Measurements from ENCODE around the gene CNTNAP2.

Gene CNTNAP2

GRCh38 chr7:146346096-146346495, 229.5 kb downstream of the CNTNAP2 start:
- Histone ChIP-seq H3K9me3 (ENCODE audit: insufficient read depth, low read depth, low read length) (no peaks in the 10 kb centered on the region), H4K12ac (ENCODE audit: low read depth, low read length) (no peak overlapping the region), H3K27ac (ENCODE audit: low read depth, low read length) (no peak overlapping the region), H2AK5ac (ENCODE audit: low read length) (no peak overlapping the region), H2BK5ac (ENCODE audit: low read depth, low read length, poor library complexity) (no peak overlapping the region), H3K4me3 (ENCODE audit: low read depth, low read length) (no peak overlapping the region), H3K9ac (ENCODE audit: low read length) (no peak overlapping the region), H2BK120ac (ENCODE audit: insufficient read depth, low read length, poor library complexity) (no peak overlapping the region), H2BK12ac (ENCODE audit: low read length) (no peak overlapping the region), H3K79me1 (ENCODE audit: low read length) (no peaks in the 10 kb centered on the region), H3K36me3 (ENCODE audit: control insufficient read depth in 1 of 2, insufficient read depth in 2 of 2, low read length in 2 of 2) (no peaks in the 10 kb centered on the region), H2AFZ (ENCODE audit: insufficient read depth, low read length, poor library complexity) (no peak overlapping the region), H3K23ac (ENCODE audit: low read length) (no peak overlapping the region), H3K27me3 (ENCODE audit: insufficient read depth, low read length) (no peaks in the 10 kb centered on the region), H4K91ac (ENCODE audit: low read depth, low read length) (no peak overlapping the region), H3K4ac (ENCODE audit: low read depth, low read length) (no peak overlapping the region), H3K18ac (ENCODE audit: low read length) (no peak overlapping the region), H3K79me2 (ENCODE audit: control insufficient read depth, insufficient read depth, low read length, poor library complexity) (no peaks in the 10 kb centered on the region), H3K14ac (ENCODE audit: low read length) (no peak overlapping the region), H3K4me1 (ENCODE audit: control insufficient read depth in 1 of 2, insufficient read depth in 2 of 2, low read length in 2 of 2) (no peaks in the 10 kb centered on the region), H4K8ac (ENCODE audit: low read depth, low read length) (no peak overlapping the region), H3K4me2 (ENCODE audit: low read length) (no peak overlapping the region)
- no peak for DNase-seq
- WGBS (ENCODE audit: extremely low coverage, insufficient coverage, insufficient read length), result no CpG with 5 or more reads among the region's 5 CpGs

- no peak overlapping the region for H2BK12ac ChIP-seq (ENCODE audit: low read length)
- H4K8ac ChIP-seq (ENCODE audit: low read depth, low read length), result no peak overlapping the region
- no peak overlapping the region for H3K4ac ChIP-seq (ENCODE audit: low read depth, low read length)
- H2AK5ac ChIP-seq (ENCODE audit: low read length), result no peak overlapping the region
- H3K79me1 ChIP-seq (ENCODE audit: low read length), result no peaks in the 10 kb centered on the region
- H2BK5ac ChIP-seq (ENCODE audit: low read depth, low read length, poor library complexity), result no peak overlapping the region
- no peak overlapping the region for H3K9ac ChIP-seq (ENCODE audit: low read length)
- no peak overlapping the region for H4K12ac ChIP-seq (ENCODE audit: low read depth, low read length)
- WGBS (ENCODE audit: extremely low coverage, insufficient coverage, insufficient read length), result no CpG with 5 or more reads among the region's 1 CpG
- no peak overlapping the region for H2AFZ ChIP-seq (ENCODE audit: insufficient read depth, low read length, poor library complexity)
- DNase-seq, result no peak
- H3K4me3 ChIP-seq (ENCODE audit: low read depth, low read length), result no peak overlapping the region
- H3K14ac ChIP-seq (ENCODE audit: low read length), result no peak overlapping the region
- no peak overlapping the region for H3K18ac ChIP-seq (ENCODE audit: low read length)
- no peaks in the 10 kb centered on the region for H3K79me2 ChIP-seq (ENCODE audit: control insufficient read depth, insufficient read depth, low read length, poor library complexity)
- no peaks in the 10 kb centered on the region for H3K36me3 ChIP-seq (ENCODE audit: control insufficient read depth in 1 of 2, insufficient read depth in 2 of 2, low read length in 2 of 2)
- H3K4me2 ChIP-seq (ENCODE audit: low read length), result no peak overlapping the region
- H3K9me3 ChIP-seq (ENCODE audit: insufficient read depth, low read depth, low read length), result no peaks in the 10 kb centered on the region
- no peak overlapping the region for H2BK120ac ChIP-seq (ENCODE audit: insufficient read depth, low read length, poor library complexity)
- H3K27me3 ChIP-seq (ENCODE audit: insufficient read depth, low read length), result no peaks in the 10 kb centered on the region
- H3K23ac ChIP-seq (ENCODE audit: low read length), result no peak overlapping the region
- H3K4me1 ChIP-seq (ENCODE audit: control insufficient read depth in 1 of 2, insufficient read depth in 2 of 2, low read length in 2 of 2), result no peaks in the 10 kb centered on the region
- no peak overlapping the region for H3K27ac ChIP-seq (ENCODE audit: low read depth, low read length)
- no peak overlapping the region for H4K91ac ChIP-seq (ENCODE audit: low read depth, low read length)
Observed at GRCh38 chr7:146355216-146355615, 238.6 kb downstream of the CNTNAP2 start.

- Histone ChIP-seq H3K9ac (ENCODE audit: low read length) (no peak overlapping the region), H4K12ac (ENCODE audit: low read depth, low read length) (no peak overlapping the region), H3K27ac (ENCODE audit: low read depth, low read length) (no peak overlapping the region), H2AK5ac (ENCODE audit: low read length) (no peak overlapping the region), H3K14ac (ENCODE audit: low read length) (no peak overlapping the region), H3K9me3 (ENCODE audit: insufficient read depth, low read depth, low read length) (no peaks in the 10 kb centered on the region), H3K4me1 (ENCODE audit: control insufficient read depth in 1 of 2, insufficient read depth in 2 of 2, low read length in 2 of 2) (no peaks in the 10 kb centered on the region), H2BK120ac (ENCODE audit: insufficient read depth, low read length, poor library complexity) (no peak overlapping the region), H3K27me3 (ENCODE audit: insufficient read depth, low read length) (no peaks in the 10 kb centered on the region), H3K79me1 (ENCODE audit: low read length) (no peaks in the 10 kb centered on the region), H3K18ac (ENCODE audit: low read length) (no peak overlapping the region), H2AFZ (ENCODE audit: insufficient read depth, low read length, poor library complexity) (no peak overlapping the region), H2BK5ac (ENCODE audit: low read depth, low read length, poor library complexity) (no peak overlapping the region), H3K79me2 (ENCODE audit: control insufficient read depth, insufficient read depth, low read length, poor library complexity) (no peaks in the 10 kb centered on the region), H3K4me3 (ENCODE audit: low read depth, low read length) (no peak overlapping the region), H3K36me3 (ENCODE audit: control insufficient read depth in 1 of 2, insufficient read depth in 2 of 2, low read length in 2 of 2) (no peaks in the 10 kb centered on the region), H3K4me2 (ENCODE audit: low read length) (no peak overlapping the region), H3K23ac (ENCODE audit: low read length) (no peak overlapping the region), H4K91ac (ENCODE audit: low read depth, low read length) (no peak overlapping the region), H2BK12ac (ENCODE audit: low read length) (no peak overlapping the region), H3K4ac (ENCODE audit: low read depth, low read length) (no peak overlapping the region), H4K8ac (ENCODE audit: low read depth, low read length) (no peak overlapping the region)
- no peak for DNase-seq
- WGBS (ENCODE audit: extremely low coverage, insufficient coverage, insufficient read length), result no CpG with 5 or more reads among the region's 2 CpGs
Observed at GRCh38 chr7:146359176-146359575, 242.6 kb downstream of the CNTNAP2 start.

- H3K9me3 ChIP-seq (ENCODE audit: insufficient read depth, low read depth, low read length), result no peaks in the 10 kb centered on the region
- no peak overlapping the region for H2BK120ac ChIP-seq (ENCODE audit: insufficient read depth, low read length, poor library complexity)
- no CpG with 5 or more reads among the region's 2 CpGs for WGBS (ENCODE audit: extremely low coverage, insufficient coverage, insufficient read length)
- no peaks in the 10 kb centered on the region for H3K79me1 ChIP-seq (ENCODE audit: low read length)
- H2AFZ ChIP-seq (ENCODE audit: insufficient read depth, low read length, poor library complexity), result no peak overlapping the region
- no peak overlapping the region for H2AK5ac ChIP-seq (ENCODE audit: low read length)
- no peak overlapping the region for H3K18ac ChIP-seq (ENCODE audit: low read length)
- no peak overlapping the region for H4K8ac ChIP-seq (ENCODE audit: low read depth, low read length)
- no peaks in the 10 kb centered on the region for H3K27me3 ChIP-seq (ENCODE audit: insufficient read depth, low read length)
- H3K4ac ChIP-seq (ENCODE audit: low read depth, low read length), result no peak overlapping the region
- H3K79me2 ChIP-seq (ENCODE audit: control insufficient read depth, insufficient read depth, low read length, poor library complexity), result no peaks in the 10 kb centered on the region
- H2BK5ac ChIP-seq (ENCODE audit: low read depth, low read length, poor library complexity), result no peak overlapping the region
- H3K14ac ChIP-seq (ENCODE audit: low read length), result no peak overlapping the region
- H3K27ac ChIP-seq (ENCODE audit: low read depth, low read length), result no peak overlapping the region
- no peak overlapping the region for H2BK12ac ChIP-seq (ENCODE audit: low read length)
- no peak overlapping the region for H3K4me3 ChIP-seq (ENCODE audit: low read depth, low read length)
- no peak overlapping the region for H4K12ac ChIP-seq (ENCODE audit: low read depth, low read length)
- no peak overlapping the region for H3K4me2 ChIP-seq (ENCODE audit: low read length)
- H3K9ac ChIP-seq (ENCODE audit: low read length), result no peak overlapping the region
- H3K36me3 ChIP-seq (ENCODE audit: control insufficient read depth in 1 of 2, insufficient read depth in 2 of 2, low read length in 2 of 2), result no peaks in the 10 kb centered on the region
- H3K23ac ChIP-seq (ENCODE audit: low read length), result no peak overlapping the region
- no peaks in the 10 kb centered on the region for H3K4me1 ChIP-seq (ENCODE audit: control insufficient read depth in 1 of 2, insufficient read depth in 2 of 2, low read length in 2 of 2)
- peak in 1 of 2 donors; percentile 10 for DNase-seq
- no peak overlapping the region for H4K91ac ChIP-seq (ENCODE audit: low read depth, low read length)
Observed at GRCh38 chr7:146366938-146367337, 250.3 kb downstream of the CNTNAP2 start.
